SKM-1 (cell line): Measurements from ENCODE around the gene RDH5.
"Not testable (repeated sequence)": the region's sequence is repeated elsewhere in the genome, so short reads cannot be mapped to it uniquely, and the experiment has no call there.

Experiments used
- DNase-seq: peaks from one replicate; lab custom pipeline; 2025; ENCODE audit not compliant: unreplicated experiment; lab: John Stamatoyannopoulos, UW

RDH5 gene

GRCh38 chr12:55744340-55745030 is 24.3 kb downstream of the RDH5 start:
- DNase-seq = no peak

GRCh38 chr12:55745361-55746173 is 25.4 kb downstream of the RDH5 start:
- DNase-seq = no peak

- DNase-seq = no peak
Observed at GRCh38 chr12:55746174-55746912, 26.1 kb downstream of the RDH5 start.

- no peak for DNase-seq
Observed at GRCh38 chr12:55746913-55747231, 26.7 kb downstream of the RDH5 start.

- DNase-seq = no peak
Observed at GRCh38 chr12:55748230-55748993, 28.2 kb downstream of the RDH5 start.

GRCh38 chr12:55755246-55755645 is 35.1 kb downstream of the RDH5 start:
- DNase-seq = no peak

GRCh38 chr12:55757701-55758100 is 37.5 kb downstream of the RDH5 start:
- no peak for DNase-seq

GRCh38 chr12:55758575-55758974 is 38.4 kb downstream of the RDH5 start:
- not testable (repeated sequence) for DNase-seq

- DNase-seq = no peak
Observed at GRCh38 chr12:55760663-55761062, 40.5 kb downstream of the RDH5 start.

- DNase-seq = no peak
Observed at GRCh38 chr12:55762646-55763045, 42.5 kb downstream of the RDH5 start.

- DNase-seq = no peak
Observed at GRCh38 chr12:55765736-55766290, 45.6 kb downstream of the RDH5 start.

- DNase-seq = no peak
Observed at GRCh38 chr12:55767156-55767555, 47.0 kb downstream of the RDH5 start.

GRCh38 chr12:55771736-55772135 is 51.5 kb downstream of the RDH5 start:
- no peak for DNase-seq
